NK-92 (cell line): Measurements from ENCODE around the gene ARID4B.

Source experiments
- DNase-seq: peaks from one replicate; lab custom pipeline; 2025; ENCODE audit not compliant: unreplicated experiment; lab: John Stamatoyannopoulos, UW

ARID4B gene

DNA sequence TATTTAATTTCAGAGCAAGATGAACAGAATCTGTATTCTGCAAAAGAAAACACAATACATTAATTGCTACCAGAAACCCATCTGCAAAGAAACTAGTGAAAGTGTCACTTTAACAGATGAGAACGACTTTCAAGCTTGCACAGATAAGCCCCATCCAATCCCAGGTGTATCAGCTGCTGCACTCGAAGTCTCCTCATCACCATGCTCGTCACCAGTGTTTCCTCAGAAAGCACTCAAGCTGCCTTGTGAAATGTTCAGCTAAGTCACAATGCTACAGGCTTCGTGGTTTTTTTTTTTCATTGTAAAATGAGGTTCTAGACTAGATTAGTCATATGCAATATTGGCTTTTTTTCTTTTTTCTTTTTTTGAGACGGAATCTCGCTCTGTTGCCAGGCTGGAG lies 196.0 kb downstream of the ARID4B start:
- no peak for DNase-seq

DNA sequence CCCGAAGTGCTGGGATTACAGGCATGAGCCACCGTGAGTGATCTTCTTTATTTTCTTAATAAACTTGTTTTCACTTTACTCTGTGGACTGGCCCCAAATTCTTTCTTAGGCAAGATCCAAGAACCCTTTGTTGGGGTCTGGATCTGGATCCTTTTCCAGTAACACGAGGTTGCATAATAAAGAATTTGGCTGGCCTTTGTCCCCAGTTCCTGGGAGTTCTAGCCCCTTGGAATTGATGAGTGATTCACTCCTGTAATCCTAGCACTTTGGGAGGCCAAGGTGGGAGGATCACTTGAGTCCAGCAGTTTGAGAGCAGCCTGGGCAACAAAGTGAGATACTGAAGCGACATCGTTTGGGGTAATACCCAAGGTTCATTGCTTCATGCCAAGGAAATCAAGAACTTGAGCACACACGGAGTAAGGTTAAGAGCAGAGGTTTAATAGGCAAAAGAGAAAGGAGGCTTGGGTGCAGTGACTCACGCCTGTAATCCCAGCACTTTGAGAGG lies 197.2 kb downstream of the ARID4B start:
- no peak for DNase-seq

DNA sequence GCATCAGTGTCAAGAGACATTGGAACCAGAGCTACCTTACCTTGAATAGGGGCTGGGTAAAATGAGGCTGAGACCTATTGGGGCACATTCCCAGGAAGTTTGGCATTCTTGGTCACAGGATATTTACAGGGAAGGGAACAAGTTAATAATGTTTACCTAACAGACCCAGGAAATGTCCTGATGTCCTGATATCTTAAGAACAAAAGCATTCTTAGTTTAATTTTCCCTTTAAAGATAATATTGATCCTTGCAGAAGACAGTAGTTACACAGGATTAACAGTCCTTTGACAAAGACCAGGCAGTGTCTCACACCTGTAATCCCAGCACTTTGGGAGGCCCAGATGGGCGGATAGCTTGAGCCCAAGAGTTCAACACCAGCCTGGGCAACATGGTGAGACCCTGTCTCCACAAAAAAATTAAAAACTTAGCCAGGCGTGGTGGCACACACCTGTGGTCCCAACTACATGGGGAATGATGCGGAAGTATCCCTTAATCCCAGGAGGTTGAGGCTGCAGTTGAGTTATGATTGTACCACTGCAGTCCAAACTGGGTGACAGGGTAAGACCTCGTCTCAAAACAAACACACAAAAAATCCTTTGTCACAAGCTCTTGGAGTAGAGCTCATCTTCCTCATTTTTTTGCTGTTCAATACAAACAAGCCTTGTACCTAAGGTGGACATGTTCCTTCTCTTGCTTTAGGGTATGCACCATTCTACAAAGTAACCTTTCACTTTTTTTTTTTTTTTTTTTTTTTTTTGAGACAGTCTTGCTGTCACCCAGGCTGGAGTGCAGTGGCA lies 198.0 kb downstream of the ARID4B start:
- DNase-seq: no peak

DNA sequence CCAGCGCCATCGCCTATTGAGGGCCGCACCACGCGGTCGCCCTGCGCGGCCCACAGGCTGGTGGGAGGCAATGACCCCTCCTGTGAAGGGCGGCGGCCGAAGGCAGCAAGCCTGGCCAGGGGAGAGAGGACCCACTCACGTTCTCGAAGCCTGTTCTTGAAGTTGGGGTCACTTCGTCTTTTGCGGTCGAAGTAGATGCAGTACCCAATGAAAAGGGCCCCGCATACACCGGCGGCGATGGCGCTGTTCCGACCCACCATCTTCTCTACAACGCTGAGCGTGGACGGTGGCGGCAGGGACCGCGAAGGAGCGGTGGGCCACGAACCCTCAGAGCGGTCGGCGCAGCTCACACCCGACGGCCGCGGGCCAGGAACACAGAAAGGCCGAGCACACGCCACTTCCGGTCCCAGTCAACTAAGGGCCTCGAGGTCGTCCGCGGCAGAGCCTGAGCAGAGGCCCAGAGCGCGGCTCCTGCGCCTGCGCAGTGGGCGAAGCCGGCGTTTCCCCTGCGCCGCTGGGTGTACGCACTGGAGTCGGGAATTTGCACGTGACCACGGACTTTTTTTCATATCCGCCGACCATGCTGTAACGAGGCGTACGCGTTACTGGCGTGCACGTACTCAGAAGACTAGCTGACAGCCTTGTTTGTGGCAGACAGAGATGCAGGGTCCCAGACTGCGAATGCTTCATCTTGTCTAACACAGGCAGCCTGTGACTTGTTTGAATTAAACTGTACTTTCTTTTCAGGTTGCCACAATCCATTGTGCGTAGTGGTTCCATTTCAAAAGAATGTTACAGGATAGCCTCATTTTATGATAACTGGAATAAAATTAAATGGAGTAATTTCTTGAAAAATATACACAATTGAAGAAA lies 199.3 kb downstream of the ARID4B start, which contains the start of gene TOMM20:
TSS of gene TOMM20 (minus strand) at position 382 of the 873 bp plus-strand sequence. CDS start at position 260, 122 bp downstream.
- peak; percentile 78 for DNase-seq

DNA sequence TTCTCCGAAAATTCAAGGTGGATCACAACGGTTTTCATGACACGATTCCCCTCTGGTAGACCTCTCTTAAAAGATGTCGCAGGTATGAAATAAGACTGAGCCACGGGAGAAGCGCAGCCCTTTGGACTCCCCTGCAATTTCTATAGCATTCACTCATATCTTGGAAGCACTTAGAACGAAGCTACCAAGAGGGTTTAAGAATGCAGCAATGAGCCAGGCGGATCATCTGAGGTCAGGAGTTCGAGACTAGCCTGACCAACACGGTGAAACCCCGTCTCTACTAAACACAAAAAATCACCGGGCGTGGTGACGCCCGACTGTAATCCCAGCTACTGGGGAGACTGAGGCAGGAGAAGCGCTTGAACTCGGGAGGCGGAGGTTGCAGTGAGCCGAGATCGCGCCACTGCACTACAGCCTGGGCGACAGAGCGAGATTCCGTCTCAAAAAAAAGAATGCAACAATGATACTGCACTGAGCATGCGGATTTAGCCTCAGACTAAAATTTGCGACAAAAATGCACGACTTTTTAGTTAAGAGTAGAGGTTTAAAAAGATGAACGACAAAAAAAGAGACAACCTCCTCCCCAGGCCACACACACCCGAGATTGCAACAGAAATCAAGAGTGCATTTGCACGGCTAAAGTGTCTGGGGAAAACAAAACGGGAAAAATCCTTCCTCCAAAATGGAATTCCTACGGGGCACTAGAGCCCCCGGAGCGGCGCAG lies 200.1 kb downstream of the ARID4B start:
- DNase-seq: no peak

DNA sequence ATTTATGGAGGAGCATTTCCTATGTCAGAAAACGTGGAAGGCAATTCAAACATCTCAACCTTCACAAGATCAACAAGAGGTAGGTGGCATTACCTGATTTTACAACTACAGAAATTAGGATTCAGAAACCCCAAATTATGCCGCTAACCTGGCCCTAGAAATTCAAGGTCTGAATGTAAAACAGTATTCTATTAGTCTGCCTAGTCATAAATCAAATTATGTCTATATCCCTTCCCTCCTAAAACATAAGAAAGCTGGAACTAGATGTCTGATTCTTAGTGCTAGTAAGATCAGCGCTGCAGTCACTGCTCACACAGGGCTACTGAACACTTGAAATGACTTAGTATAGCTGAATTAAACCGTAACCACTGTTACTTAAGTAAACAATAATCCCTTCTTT lies 200.8 kb downstream of the ARID4B start:
- no peak for DNase-seq

DNA sequence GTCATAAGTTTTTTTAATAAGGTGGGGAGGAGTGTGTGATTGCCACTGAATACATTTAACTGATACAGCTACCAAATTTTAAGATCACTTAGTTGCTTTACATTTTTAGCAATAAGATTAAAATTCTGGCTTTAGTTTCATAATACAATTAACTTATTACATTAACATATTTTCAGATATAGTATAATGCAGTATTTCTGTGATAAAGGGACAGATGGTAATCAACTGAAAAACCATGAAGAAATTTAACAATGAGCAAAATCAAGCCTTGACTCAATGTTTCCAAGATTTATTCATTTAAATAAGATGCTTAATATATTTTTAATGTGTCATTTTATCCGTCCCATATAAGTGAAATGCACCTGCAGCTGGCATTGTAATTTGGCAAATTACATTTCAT lies 203.3 kb downstream of the ARID4B start:
- DNase-seq: no peak

DNA sequence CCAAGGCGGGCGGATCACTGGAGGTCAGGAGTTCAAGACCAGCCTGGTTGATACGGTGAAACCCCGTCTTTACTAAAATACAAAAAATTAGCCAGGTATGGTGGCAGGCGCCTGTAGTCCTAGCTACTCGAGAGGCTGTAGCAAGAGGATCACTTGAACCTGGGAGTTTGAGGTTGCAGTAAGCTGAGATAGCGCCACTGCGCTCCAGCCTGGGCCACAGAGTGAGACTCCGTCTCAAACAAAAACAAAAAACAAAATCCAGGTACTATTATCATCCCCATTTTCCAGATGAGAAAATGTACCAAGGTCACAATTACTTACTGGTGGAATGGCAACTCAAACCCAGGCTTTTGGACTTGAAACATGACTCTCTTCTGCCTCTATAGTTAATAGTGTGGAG lies 203.9 kb downstream of the ARID4B start:
- DNase-seq: no peak

DNA sequence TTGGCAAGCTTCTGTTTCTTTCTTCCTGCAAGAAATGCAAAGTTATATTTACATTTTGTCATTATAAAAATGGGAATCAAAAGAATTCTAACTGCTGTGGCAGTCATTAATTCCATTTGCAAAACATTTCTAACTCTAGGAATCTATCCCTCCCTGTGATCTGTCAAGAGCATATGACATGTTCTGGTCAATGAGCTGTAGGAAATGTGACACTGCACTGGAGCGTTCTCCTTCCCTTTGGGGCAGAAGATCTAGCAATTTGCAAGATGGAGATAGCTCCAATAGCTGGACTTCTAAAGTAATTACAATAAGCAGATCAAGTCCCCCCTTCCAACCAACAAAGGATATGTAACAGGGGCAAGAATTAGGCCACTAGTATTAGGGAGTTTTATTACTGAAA lies 205.6 kb downstream of the ARID4B start:
- no peak for DNase-seq
